ENCODE data around the gene CENPX.

Gene CENPX

GRCh38 chr17:82022310-82022980 lies at the start of gene CENPX:
CENPX (minus strand) TSS chr17:82022878; CDS start chr17:82022861, 17 bp downstream.
- no peak for DNase-seq

DNA sequence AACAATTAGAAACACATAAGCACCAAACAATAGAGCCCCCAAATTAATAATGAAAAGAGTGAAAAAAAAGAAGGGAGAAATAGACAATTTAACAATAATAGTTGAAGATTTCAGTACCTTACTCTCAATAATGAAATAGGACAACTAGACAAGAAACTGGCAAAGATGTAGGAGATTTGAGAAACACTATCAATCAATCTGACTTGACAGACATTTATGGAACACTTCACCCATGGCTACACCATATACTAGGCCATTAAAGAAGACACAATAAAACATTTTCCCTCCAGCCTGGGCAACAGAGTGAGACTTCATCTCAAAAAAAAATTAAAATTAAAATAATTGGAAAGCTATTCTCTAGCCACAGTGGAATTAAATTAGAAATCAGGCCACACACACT lies 47.9 kb upstream of the CENPX start:
- no peak for DNase-seq

- no peak for DNase-seq
Observed at GRCh38 chr17:82065638-82066303, 43.1 kb upstream of the CENPX start, which contains the start of gene DUS1L. DUS1L (minus strand) TSS chr17:82065804; CDS start chr17:82065059, 745 bp downstream.

GRCh38 chr17:82065193-82065637 lies 42.5 kb upstream of the CENPX start:
- DNase-seq = no peak

- no peak for DNase-seq
Observed at GRCh38 chr17:82064433-82065192, 41.9 kb upstream of the CENPX start.

GRCh38 chr17:82063424-82064415 lies 41.0 kb upstream of the CENPX start:
- DNase-seq = no peak

GRCh38 chr17:82062984-82063368 lies 40.3 kb upstream of the CENPX start:
- no peak for DNase-seq

- no peak for DNase-seq
Observed at GRCh38 chr17:82062076-82062983, 39.7 kb upstream of the CENPX start.

DNA sequence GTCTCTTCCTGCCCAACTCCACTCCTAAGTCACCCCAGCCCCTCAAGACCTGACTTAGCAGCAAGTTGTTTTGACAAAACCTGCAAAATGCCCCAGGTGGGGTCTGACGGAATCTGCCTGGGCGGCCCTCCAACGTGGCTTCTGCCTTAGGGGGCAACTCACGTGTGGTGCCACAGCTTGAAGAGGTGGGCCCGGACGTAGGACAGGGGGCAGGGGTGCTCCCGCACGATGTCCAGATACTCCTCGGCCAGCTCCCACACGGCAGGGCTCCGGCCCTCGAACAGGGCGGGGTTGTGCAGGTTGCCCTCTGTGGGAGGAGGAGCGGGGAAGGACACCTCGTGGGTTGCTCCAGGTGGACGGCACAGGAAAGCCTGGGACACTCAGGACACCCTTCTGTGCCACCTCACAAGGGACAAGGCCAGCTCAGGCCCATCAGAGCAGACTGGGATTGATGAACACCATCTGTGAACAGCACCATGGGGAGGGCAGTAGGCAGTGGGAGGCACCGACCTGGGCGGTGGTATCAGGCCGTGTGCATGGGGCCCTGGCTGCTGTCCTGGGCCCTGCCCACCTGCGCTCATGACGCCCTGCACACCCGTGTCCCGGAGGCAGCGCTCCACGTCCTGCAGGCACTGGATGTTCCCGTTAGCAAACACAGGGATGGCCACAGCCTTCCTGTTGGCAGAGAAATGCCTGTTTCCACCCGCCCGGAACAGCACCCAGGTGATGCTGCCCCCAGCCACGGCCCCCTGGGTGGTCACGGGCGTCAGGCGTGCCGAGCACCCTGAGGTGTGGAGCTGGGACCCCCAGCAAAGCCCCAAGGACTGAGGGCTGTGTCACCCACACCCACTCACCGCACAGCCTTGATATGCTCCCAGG lies 38.6 kb upstream of the CENPX start:
- DNase-seq = no peak

- no peak for DNase-seq
Observed at GRCh38 chr17:82060614-82061013, 37.9 kb upstream of the CENPX start.

GRCh38 chr17:82060001-82060380 lies 37.3 kb upstream of the CENPX start:
- no peak for DNase-seq

GRCh38 chr17:82059272-82060000 lies 36.8 kb upstream of the CENPX start:
- no peak for DNase-seq

- no peak for DNase-seq
Observed at GRCh38 chr17:82058855-82059249, 36.2 kb upstream of the CENPX start.

- no peak for DNase-seq
Observed at GRCh38 chr17:82058230-82058854, 35.7 kb upstream of the CENPX start.

- no peak for DNase-seq
Observed at GRCh38 chr17:82056729-82057621, 34.3 kb upstream of the CENPX start.

GRCh38 chr17:82055965-82056728 lies 33.5 kb upstream of the CENPX start:
- no peak for DNase-seq
